Liver (tissue), 9 donors: ENCODE measurements around the gene ZNF398. TPM values are rescaled to one million over a fixed set of nuclear protein-coding genes. Genes with fewer than 3 reads are reported as not detected.

Source experiments
- DNase-seq: peaks from one replicate; pipeline ENCODE4 v3.0.0-alpha.2; 2017; ENCODE audit warnings: low spot score
- H3K27ac ChIP-seq, 2 donors: one replicate each; pipeline ENCODE4 v1.7.0; 2013; ENCODE audit warnings: inconsistent platforms in 2 of 2, low read length in 2 of 2, control low read depth in 1 of 2, low read depth in 1 of 2, mild to moderate bottlenecking in 1 of 2
- H3K27me3 ChIP-seq, 4 donors: one replicate each; pipeline versions ENCODE4 v1.6.1 to v1.7.0; 2013; ENCODE audit warnings: low read length in 3 of 4, inconsistent platforms in 1 of 4, mild to moderate bottlenecking in 1 of 4, moderate library complexity in 1 of 4; ENCODE audit not compliant: control insufficient read depth in 4 of 4, insufficient read depth in 4 of 4
- H3K36me3 ChIP-seq, 4 donors: one replicate each; pipeline versions ENCODE4 v1.6.1 to v1.7.0; 2013; ENCODE audit warnings: low read length in 3 of 4, mild to moderate bottlenecking in 3 of 4, low read depth in 1 of 4, moderate library complexity in 1 of 4; ENCODE audit not compliant: control insufficient read depth in 4 of 4, insufficient read depth in 3 of 4
- H3K4me1 ChIP-seq, 4 donors: one replicate each; pipeline versions ENCODE4 v1.6.1 to v1.7.0; 2013; ENCODE audit warnings: low read length in 3 of 4, mild to moderate bottlenecking in 3 of 4, moderate library complexity in 1 of 4; ENCODE audit not compliant: control insufficient read depth in 4 of 4, insufficient read depth in 4 of 4
- H3K4me3 ChIP-seq, 3 donors: one replicate each; pipeline versions ENCODE4 v1.6.1 to v1.7.0; 2013; ENCODE audit warnings: low read length in 3 of 3, control low read depth in 1 of 3, low read depth in 1 of 3, mild to moderate bottlenecking in 1 of 3
- H3K9ac ChIP-seq, 2 donors: one replicate each; pipeline ENCODE4 v1.7.0; 2013; ENCODE audit warnings: low read length in 2 of 2, mild to moderate bottlenecking in 2 of 2, moderate library complexity in 2 of 2, control low read depth in 1 of 2, low read depth in 1 of 2
- H3K9me3 ChIP-seq, 4 donors: one replicate each; pipeline versions ENCODE4 v1.6.1 to v1.7.0; 2013; ENCODE audit warnings: low read length in 3 of 4; ENCODE audit not compliant: control insufficient read depth in 4 of 4
- EGR1 ChIP-seq, 2 donors: IDR thresholded peaks; 2 replicates each; pipeline ENCODE4 v1.6.1; 2016 to 2018; ENCODE audit warnings: antibody characterized with exemption in 2 of 2, low read depth in 2 of 2
- FOXA2 ChIP-seq: IDR thresholded peaks from 2 replicates; pipeline ENCODE4 v1.6.1; 2016; ENCODE audit warnings: antibody characterized with exemption
- GABPA ChIP-seq, 2 donors: IDR thresholded peaks in 1 of 2; conservative IDR thresholded peaks in 1 of 2; 2 replicates each; pipeline ENCODE4 v1.6.1; 2016; ENCODE audit warnings: antibody characterized with exemption in 2 of 2, mild to moderate bottlenecking in 1 of 2, moderate library complexity in 1 of 2
- HNF4A ChIP-seq, 2 donors: conservative IDR thresholded peaks; 2 replicates each; pipeline ENCODE4 v1.6.1; 2016; ENCODE audit warnings: antibody characterized with exemption in 2 of 2, mild to moderate bottlenecking in 2 of 2
- HNF4G ChIP-seq: IDR thresholded peaks from 2 replicates; pipeline ENCODE4 v1.6.1; 2016; ENCODE audit warnings: antibody characterized with exemption
- JUND ChIP-seq, 2 donors: IDR thresholded peaks; 2 replicates each; pipeline ENCODE4 v1.6.1; 2016; ENCODE audit warnings: antibody characterized with exemption in 2 of 2
- RAD21 ChIP-seq, 2 donors: IDR thresholded peaks; 2 replicates each; pipeline ENCODE4 v1.6.1; 2016; ENCODE audit warnings: antibody characterized with exemption in 2 of 2, mild to moderate bottlenecking in 2 of 2
- RXRA ChIP-seq, 2 donors: IDR thresholded peaks; 2 replicates each; pipeline ENCODE4 v1.6.1; 2017 to 2018; ENCODE audit warnings: antibody characterized with exemption in 2 of 2, mild to moderate bottlenecking in 1 of 2
- SP1 ChIP-seq: IDR thresholded peaks from 2 replicates; pipeline ENCODE4 v1.6.1; 2018; ENCODE audit warnings: antibody characterized with exemption, mild to moderate bottlenecking
- YY1 ChIP-seq: IDR thresholded peaks from 2 replicates; pipeline ENCODE4 v1.6.1; 2016; ENCODE audit warnings: antibody characterized with exemption, mild to moderate bottlenecking
- WGBS: extraction: QIAGEN DNeasy Blood & Tissue Kit; methylation state at CpG from one replicate; pipeline ENCODE4 v1.1.7; 2013; 5-methylcytosine and 5-hydroxymethylcytosine counted together
- polyA plus RNA-seq, 2 donors: library from polyadenylated mRNA; stranded (reverse) in 1 of 2; unstranded in 1 of 2; fragments of 200-250 nt in 1 of 2; fragments of >200 nt in 1 of 2; fragmentation: Nextera tagmentation in 1 of 2; extraction: Ambion mirVana in 1 of 2; gene quantifications; one replicate each; pipeline versions ENCODE4 v1.2.1 to v1.2.3, GENCODE V29; 2013 to 2015
- total RNA-seq, 2 donors: library from RNA; depleted of rRNA; stranded (reverse); fragments of >200 nt; gene quantifications; one replicate each; pipeline ENCODE4 v1.2.3, GENCODE V29; 2014
- TF ChIP-seq, protein P1 (sequence below): IDR thresholded peaks from 2 replicates; pipeline ENCODE4 v1.6.1; 2016; ENCODE audit warnings: antibody characterized with exemption
- TF ChIP-seq, protein P2 (sequence below): IDR thresholded peaks from 2 replicates; pipeline ENCODE4 v1.6.1; 2016; ENCODE audit warnings: antibody characterized with exemption
- TF ChIP-seq, protein P3 (sequence below): fragments of 150-350 bp; IDR thresholded peaks from 2 replicates; pipeline ENCODE4 v1.5.1; 2017; ENCODE audit warnings: improper control_type of control experiment, low read depth, low read length; ENCODE audit not compliant: missing input control
- TF ChIP-seq, protein P4 (sequence below): IDR thresholded peaks from 2 replicates; pipeline ENCODE4 v1.6.1; 2016; ENCODE audit warnings: antibody characterized with exemption
- TF ChIP-seq, protein P5 (sequence below): IDR thresholded peaks from 2 replicates; pipeline ENCODE4 v1.6.1; 2016; ENCODE audit warnings: antibody characterized with exemption, mild to moderate bottlenecking
- donor health status: healthy.
- donor health status: healthy.
- donor health status: healthy.
- donor health status: healthy.
- donor health status: healthy.

The ZNF398 gene
- total and polyA plus RNA-seq, 4 donors: 1.5 to 7.8 (median 4.5) TPM

DNA sequence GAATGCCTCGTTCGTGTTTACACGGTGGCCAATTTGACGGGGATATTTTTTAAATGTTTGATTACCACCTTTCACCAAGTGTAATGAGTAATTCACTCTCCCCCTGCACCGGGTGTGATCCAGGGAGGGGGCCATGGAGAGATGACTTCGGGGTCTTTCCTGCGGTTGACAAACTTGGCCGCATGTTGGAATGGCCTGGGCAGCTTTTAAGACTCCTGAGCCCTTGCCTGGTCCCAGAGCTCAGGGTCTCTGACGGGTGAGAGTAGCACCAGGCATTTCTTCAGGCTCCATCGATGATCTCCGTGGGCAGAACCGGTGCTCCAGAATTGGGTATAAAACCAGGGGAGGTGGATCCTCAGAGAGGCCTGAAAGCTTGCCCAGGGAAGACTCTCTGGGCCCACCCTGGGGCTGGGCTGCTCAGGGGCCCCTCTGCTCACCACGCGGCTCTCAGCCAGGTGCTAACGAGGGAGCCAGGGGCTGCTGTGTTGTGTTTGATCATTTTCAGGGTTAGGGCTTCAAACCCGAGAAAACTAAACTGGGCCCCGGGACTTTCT, 49.0 kb downstream of the ZNF398 start:
- peaks cover 7 to 20% (median 17%) of the 10 kb centered on the region in 4 donors for H3K4me1 ChIP-seq
- TF ChIP-seq, protein P1, sequence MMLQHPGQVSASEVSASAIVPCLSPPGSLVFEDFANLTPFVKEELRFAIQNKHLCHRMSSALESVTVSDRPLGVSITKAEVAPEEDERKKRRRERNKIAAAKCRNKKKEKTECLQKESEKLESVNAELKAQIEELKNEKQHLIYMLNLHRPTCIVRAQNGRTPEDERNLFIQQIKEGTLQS: no peak
- TF ChIP-seq, protein P2, sequence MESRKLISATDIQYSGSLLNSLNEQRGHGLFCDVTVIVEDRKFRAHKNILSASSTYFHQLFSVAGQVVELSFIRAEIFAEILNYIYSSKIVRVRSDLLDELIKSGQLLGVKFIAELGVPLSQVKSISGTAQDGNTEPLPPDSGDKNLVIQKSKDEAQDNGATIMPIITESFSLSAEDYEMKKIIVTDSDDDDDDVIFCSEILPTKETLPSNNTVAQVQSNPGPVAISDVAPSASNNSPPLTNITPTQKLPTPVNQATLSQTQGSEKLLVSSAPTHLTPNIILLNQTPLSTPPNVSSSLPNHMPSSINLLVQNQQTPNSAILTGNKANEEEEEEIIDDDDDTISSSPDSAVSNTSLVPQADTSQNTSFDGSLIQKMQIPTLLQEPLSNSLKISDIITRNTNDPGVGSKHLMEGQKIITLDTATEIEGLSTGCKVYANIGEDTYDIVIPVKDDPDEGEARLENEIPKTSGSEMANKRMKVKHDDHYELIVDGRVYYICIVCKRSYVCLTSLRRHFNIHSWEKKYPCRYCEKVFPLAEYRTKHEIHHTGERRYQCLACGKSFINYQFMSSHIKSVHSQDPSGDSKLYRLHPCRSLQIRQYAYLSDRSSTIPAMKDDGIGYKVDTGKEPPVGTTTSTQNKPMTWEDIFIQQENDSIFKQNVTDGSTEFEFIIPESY: no peak
- TF ChIP-seq EGR1 (IDR thresholded peaks at IDR 0.05; ENCODE audit: low read depth in 2 of 2) (no peak), FOXA2 (no peak), JUND (IDR thresholded peaks at IDR 0.05) (no peak), HNF4G (no peak), YY1 (no peak), GABPA (IDR thresholded peaks at IDR 0.05 in 1 of 2, conservative IDR thresholded peaks at IDR 0.05 in 1 of 2) (no peak), RAD21 (IDR thresholded peaks at IDR 0.05) (no peak), SP1 (no peak)
- TF ChIP-seq, protein P3, sequence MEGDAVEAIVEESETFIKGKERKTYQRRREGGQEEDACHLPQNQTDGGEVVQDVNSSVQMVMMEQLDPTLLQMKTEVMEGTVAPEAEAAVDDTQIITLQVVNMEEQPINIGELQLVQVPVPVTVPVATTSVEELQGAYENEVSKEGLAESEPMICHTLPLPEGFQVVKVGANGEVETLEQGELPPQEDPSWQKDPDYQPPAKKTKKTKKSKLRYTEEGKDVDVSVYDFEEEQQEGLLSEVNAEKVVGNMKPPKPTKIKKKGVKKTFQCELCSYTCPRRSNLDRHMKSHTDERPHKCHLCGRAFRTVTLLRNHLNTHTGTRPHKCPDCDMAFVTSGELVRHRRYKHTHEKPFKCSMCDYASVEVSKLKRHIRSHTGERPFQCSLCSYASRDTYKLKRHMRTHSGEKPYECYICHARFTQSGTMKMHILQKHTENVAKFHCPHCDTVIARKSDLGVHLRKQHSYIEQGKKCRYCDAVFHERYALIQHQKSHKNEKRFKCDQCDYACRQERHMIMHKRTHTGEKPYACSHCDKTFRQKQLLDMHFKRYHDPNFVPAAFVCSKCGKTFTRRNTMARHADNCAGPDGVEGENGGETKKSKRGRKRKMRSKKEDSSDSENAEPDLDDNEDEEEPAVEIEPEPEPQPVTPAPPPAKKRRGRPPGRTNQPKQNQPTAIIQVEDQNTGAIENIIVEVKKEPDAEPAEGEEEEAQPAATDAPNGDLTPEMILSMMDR: no peak
- TF ChIP-seq, protein P4, sequence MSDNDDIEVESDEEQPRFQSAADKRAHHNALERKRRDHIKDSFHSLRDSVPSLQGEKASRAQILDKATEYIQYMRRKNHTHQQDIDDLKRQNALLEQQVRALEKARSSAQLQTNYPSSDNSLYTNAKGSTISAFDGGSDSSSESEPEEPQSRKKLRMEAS: no peak
- peak overlapping the region; percentile 66 to 71 (median 68) for H3K4me3 ChIP-seq
- no peak for DNase-seq
- H3K27me3 ChIP-seq: no peaks in the 10 kb centered on the region
- H3K9ac ChIP-seq: peak overlapping the region; percentile 49 to 94
- no peaks in the 10 kb centered on the region for H3K9me3 ChIP-seq
- H3K27ac ChIP-seq: peak overlapping the region; percentile 6 to 51
- peaks cover 16 to 28% (median 24%) of the 10 kb centered on the region in 4 donors for H3K36me3 ChIP-seq
- 1% methylated on average over 17 of the region's 17 CpGs for WGBS

DNA sequence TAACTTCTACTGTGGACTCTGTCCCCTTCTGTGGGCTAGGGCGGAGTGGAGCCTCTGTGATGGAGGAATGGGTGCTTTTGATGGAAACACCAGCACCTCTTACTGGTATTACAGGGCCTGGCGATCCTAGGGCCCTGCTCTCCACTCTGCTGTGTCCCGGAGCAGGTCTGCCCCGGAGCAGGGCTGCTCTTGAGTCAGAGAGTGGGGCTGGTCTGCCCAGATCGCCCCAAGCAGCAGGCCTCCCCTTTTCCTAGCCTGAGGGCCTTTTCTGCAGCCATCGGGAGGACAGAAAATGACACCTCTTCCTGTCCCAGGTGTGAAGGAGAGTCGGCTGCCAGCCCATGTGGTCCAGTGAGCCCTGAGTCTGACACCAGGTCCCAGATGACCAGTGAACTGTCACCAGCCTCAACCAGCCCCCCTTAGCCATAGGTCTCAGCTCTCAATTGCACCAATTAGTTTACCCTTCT, 49.5 kb downstream of the ZNF398 start:
- Histone ChIP-seq H3K27me3 (no peaks in the 10 kb centered on the region), H3K9me3 (no peaks in the 10 kb centered on the region), H3K27ac (peak overlapping the region; percentile 6 to 51), H3K9ac (peak overlapping the region in 1 of 2 donors; percentile 94), H3K4me1 (peaks cover 7 to 20% (median 17%) of the 10 kb centered on the region in 4 donors), H3K4me3 (peak overlapping the region; percentile 66 to 71 (median 68)), H3K36me3 (peaks cover 16 to 30% (median 26%) of the 10 kb centered on the region in 4 donors)
- 17% methylated on average over 7 of the region's 7 CpGs for WGBS
- TF ChIP-seq HNF4A (conservative IDR thresholded peaks at IDR 0.05): peak; percentile 28 to 49
- no peak for TF ChIP-seq RAD21 (IDR thresholded peaks at IDR 0.05)
- no peak for DNase-seq

DNA sequence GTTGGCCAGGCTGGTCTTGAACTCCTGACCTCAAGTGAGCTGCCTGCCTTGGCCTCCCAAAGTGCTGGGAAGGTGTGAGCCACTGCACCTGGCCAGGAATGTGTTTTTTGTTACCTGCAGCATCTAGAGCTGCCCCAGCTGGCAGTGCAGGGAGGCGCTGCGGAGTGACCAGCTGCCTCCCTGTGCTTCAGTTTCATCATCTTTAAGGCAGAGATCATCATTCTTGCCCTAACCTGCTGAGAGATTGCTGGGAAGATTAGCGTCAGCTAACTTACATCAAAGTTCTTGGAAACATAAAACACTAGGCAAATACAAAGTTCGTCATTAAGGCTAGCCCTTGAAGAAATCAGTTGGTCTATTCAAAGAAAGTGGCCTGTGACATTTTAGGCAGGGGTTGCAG, 50.4 kb downstream of the ZNF398 start:
- no peaks in the 10 kb centered on the region for H3K9me3 ChIP-seq
- 70% methylated on average over 4 of the region's 4 CpGs for WGBS
- DNase-seq: no peak
- TF ChIP-seq, protein P5, sequence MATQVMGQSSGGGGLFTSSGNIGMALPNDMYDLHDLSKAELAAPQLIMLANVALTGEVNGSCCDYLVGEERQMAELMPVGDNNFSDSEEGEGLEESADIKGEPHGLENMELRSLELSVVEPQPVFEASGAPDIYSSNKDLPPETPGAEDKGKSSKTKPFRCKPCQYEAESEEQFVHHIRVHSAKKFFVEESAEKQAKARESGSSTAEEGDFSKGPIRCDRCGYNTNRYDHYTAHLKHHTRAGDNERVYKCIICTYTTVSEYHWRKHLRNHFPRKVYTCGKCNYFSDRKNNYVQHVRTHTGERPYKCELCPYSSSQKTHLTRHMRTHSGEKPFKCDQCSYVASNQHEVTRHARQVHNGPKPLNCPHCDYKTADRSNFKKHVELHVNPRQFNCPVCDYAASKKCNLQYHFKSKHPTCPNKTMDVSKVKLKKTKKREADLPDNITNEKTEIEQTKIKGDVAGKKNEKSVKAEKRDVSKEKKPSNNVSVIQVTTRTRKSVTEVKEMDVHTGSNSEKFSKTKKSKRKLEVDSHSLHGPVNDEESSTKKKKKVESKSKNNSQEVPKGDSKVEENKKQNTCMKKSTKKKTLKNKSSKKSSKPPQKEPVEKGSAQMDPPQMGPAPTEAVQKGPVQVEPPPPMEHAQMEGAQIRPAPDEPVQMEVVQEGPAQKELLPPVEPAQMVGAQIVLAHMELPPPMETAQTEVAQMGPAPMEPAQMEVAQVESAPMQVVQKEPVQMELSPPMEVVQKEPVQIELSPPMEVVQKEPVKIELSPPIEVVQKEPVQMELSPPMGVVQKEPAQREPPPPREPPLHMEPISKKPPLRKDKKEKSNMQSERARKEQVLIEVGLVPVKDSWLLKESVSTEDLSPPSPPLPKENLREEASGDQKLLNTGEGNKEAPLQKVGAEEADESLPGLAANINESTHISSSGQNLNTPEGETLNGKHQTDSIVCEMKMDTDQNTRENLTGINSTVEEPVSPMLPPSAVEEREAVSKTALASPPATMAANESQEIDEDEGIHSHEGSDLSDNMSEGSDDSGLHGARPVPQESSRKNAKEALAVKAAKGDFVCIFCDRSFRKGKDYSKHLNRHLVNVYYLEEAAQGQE: no peak
- no peak for TF ChIP-seq EGR1 (IDR thresholded peaks at IDR 0.05; ENCODE audit: low read depth in 2 of 2)
- TF ChIP-seq, protein P4: no peak
- no peak for TF ChIP-seq FOXA2
- TF ChIP-seq SP1: no peak
- no peak for TF ChIP-seq RXRA (IDR thresholded peaks at IDR 0.05)
- H3K27ac ChIP-seq: no peak overlapping the region
- no peak overlapping the region for H3K9ac ChIP-seq
- peaks cover 7 to 20% (median 17%) of the 10 kb centered on the region in 4 donors for H3K4me1 ChIP-seq
- no peaks in the 10 kb centered on the region for H3K27me3 ChIP-seq
- H3K36me3 ChIP-seq: peaks cover 18 to 34% (median 30%) of the 10 kb centered on the region in 4 donors
- H3K4me3 ChIP-seq: no peak overlapping the region
